GM12874 (cell line): ENCODE results near the gene WIPI1.

ENCODE experiments used
- TF ChIP-seq, protein P1 (sequence below): IDR thresholded peaks from 2 replicates; pipeline ENCODE4 v1.5.1; 2011; ENCODE audit warnings: low read depth, mild to moderate bottlenecking, control low read depth, low read length, moderate library complexity; ENCODE audit not compliant: insufficient read depth

WIPI1 gene

GRCh38 chr17:68421486-68421885 is 35.8 kb downstream of the WIPI1 start:
- TF ChIP-seq, protein P1, sequence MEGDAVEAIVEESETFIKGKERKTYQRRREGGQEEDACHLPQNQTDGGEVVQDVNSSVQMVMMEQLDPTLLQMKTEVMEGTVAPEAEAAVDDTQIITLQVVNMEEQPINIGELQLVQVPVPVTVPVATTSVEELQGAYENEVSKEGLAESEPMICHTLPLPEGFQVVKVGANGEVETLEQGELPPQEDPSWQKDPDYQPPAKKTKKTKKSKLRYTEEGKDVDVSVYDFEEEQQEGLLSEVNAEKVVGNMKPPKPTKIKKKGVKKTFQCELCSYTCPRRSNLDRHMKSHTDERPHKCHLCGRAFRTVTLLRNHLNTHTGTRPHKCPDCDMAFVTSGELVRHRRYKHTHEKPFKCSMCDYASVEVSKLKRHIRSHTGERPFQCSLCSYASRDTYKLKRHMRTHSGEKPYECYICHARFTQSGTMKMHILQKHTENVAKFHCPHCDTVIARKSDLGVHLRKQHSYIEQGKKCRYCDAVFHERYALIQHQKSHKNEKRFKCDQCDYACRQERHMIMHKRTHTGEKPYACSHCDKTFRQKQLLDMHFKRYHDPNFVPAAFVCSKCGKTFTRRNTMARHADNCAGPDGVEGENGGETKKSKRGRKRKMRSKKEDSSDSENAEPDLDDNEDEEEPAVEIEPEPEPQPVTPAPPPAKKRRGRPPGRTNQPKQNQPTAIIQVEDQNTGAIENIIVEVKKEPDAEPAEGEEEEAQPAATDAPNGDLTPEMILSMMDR, result no peak

DNA sequence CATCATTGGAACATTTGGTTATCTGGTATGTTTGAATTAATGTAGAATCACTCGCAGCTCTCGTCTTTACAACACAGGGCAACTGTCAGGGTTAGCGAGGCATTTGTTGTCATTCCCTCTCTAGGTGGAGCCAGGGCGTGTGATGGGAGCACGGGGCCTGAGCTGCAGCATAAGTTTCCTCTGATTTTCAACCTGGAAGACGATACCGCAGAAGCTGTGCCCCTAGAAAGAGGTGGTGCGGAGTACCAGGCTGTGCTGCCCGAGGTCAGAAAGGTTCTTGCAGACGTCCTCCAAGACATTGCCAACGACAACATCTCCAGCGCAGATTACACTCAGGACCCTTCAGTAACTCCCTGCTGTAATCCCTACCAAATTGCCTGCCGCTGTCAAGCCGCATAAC is 37.2 kb downstream of the WIPI1 start:
- TF ChIP-seq, protein P1, result no peak

GRCh38 chr17:68418876-68419275 is 38.4 kb downstream of the WIPI1 start:
- TF ChIP-seq, protein P1, result no peak

GRCh38 chr17:68417317-68417716 is 40.0 kb downstream of the WIPI1 start:
- TF ChIP-seq, protein P1, result no peak

DNA sequence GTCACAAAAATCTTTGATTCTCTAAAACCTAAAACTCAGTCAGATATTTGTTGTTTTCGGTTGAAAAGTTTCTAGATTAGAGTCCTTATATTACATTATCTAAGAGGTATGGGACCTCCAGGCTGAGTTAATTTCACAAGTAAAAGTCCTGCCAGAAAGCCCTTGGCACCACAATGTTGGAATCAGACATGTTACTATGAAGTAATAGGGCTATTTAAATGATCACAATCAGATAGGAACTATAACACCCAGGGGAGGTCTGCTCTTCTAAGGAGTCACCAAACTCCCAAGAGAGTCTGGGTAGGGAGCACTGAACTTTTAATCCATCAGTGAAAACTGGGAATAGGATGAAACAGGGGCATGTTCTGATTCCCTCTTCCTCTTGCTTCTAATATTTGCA is 54.2 kb downstream of the WIPI1 start:
- TF ChIP-seq, protein P1, result no peak

DNA sequence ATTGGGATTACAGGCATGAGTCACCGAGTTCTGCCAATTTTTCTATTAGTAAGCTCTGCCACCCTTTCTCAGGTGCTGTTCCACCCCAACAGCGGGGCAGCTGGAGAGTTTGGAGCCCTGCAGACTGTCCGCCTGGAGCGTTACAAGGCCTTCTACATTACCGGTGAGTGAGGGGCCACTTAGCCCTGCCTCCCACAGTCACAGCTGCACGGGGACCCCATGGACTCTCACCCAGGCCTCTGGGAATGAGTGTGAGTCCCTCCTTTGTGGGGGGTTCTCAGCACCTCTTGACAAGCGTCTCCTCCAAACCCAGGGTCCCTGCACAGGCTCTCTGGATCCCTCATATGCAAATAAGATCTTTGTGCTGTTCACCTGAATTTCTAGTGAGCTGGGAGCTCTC is 56.0 kb downstream of the WIPI1 start:
- TF ChIP-seq, protein P1, result no peak

- TF ChIP-seq, protein P1, result no peak
Observed at GRCh38 chr17:68400404-68400735, 56.9 kb downstream of the WIPI1 start.
